CD8-positive, alpha-beta memory T cell (primary cell): ENCODE measurements around the gene SPRYD4. TPM values are rescaled to one million over a fixed set of nuclear protein-coding genes. Genes with fewer than 3 reads are reported as not detected.

Experiments
- CTCF ChIA-PET: fragments of 350-600 bp; sonication (Branson Sonifier 250); formaldehyde crosslinking; loops from one replicate; lab custom pipeline; 2021; ENCODE audit warnings: antibody characterized with exemption; lab: Charles Lee
- POLR2A ChIA-PET: fragments of 350-600 bp; sonication (Branson Sonifier 250); formaldehyde crosslinking; loops from one replicate; lab custom pipeline; 2021; ENCODE audit warnings: antibody characterized with exemption; lab: Charles Lee
- DNase-seq, 5 donors: peaks; one replicate each; pipeline versions ENCODE4 v3.0.0 to v3.0.0-alpha.2; 2020 to 2022; ENCODE audit warnings: mixed read lengths in 1 of 5
- H3K27ac ChIP-seq: one replicate; pipeline ENCODE4 v1.7.0; 2013; ENCODE audit warnings: low read depth, mild to moderate bottlenecking, low read length, moderate library complexity
- H3K27me3 ChIP-seq: 2 replicates; pipeline ENCODE4 v1.7.0; 2013; ENCODE audit warnings: low read length, mild to moderate bottlenecking; ENCODE audit not compliant: insufficient read depth, poor library complexity, severe bottlenecking
- H3K36me3 ChIP-seq: 2 replicates; pipeline ENCODE4 v1.7.0; 2013; ENCODE audit warnings: mild to moderate bottlenecking, low read length, moderate library complexity; ENCODE audit not compliant: insufficient read depth
- H3K4me1 ChIP-seq: 2 replicates; pipeline ENCODE4 v1.7.0; 2013; ENCODE audit warnings: mild to moderate bottlenecking, low read length, moderate library complexity; ENCODE audit not compliant: insufficient read depth
- H3K4me3 ChIP-seq: 2 replicates; pipeline ENCODE4 v1.7.0; 2013; ENCODE audit warnings: mild to moderate bottlenecking, low read length
- H3K9me3 ChIP-seq: 2 replicates; pipeline ENCODE4 v1.7.0; 2013; ENCODE audit warnings: mild to moderate bottlenecking, low read length
- H3K27ac Mint-ChIP-seq, 8 donors: one replicate each; pipeline ENCODE4 v1.8.0; 2020 to 2021; ENCODE audit warnings: mixed read lengths in 8 of 8, mild to moderate bottlenecking in 6 of 8, inconsistent platforms in 3 of 8, moderate library complexity in 3 of 8
- H3K27me3 Mint-ChIP-seq, 2 donors: one replicate each; pipeline ENCODE4 v1.8.0; 2020 to 2021; ENCODE audit warnings: mixed read lengths in 2 of 2, mild to moderate bottlenecking in 1 of 2, moderate library complexity in 1 of 2
- H3K36me3 Mint-ChIP-seq, 3 donors: one replicate each; pipeline ENCODE4 v1.8.0; 2020 to 2021; ENCODE audit warnings: mixed read lengths in 3 of 3, inconsistent platforms in 1 of 3, mild to moderate bottlenecking in 1 of 3
- H3K4me1 Mint-ChIP-seq, 3 donors: one replicate each; pipeline ENCODE4 v1.8.0; 2020 to 2021; ENCODE audit warnings: mixed read lengths in 3 of 3, inconsistent platforms in 1 of 3, mild to moderate bottlenecking in 1 of 3
- H3K4me3 Mint-ChIP-seq, 7 donors: one replicate each; pipeline ENCODE4 v1.8.0; 2020 to 2021; ENCODE audit warnings: mixed read lengths in 7 of 7, mild to moderate bottlenecking in 6 of 7, moderate library complexity in 4 of 7, inconsistent platforms in 2 of 7
- H3K9me3 Mint-ChIP-seq, 5 donors: one replicate each; pipeline ENCODE4 v1.8.0; 2020 to 2022; ENCODE audit warnings: mixed read lengths in 5 of 5, mild to moderate bottlenecking in 3 of 5, moderate library complexity in 2 of 5, inconsistent platforms in 1 of 5
- polyA plus RNA-seq: library from polyadenylated mRNA; unstranded; fragments of 300-500 nt; fragmentation: Illumina TruSeq; gene quantifications from one replicate; pipeline ENCODE4 v1.2.3, GENCODE V29; 2021
- total RNA-seq, 2 experiments: library from RNA; stranded (reverse); gene quantifications; one replicate each; pipeline ENCODE4 v1.2.3, GENCODE V29; 2021

The SPRYD4 gene
- total and polyA plus RNA-seq, 3 experiments from 2014 or later: 1.1 to 3.9 (median 3.7) TPM

GRCh38 chr12:56457817-56458216 is 10.6 kb upstream of the SPRYD4 start:
- no peaks in the 10 kb centered on the region for H3K9me3 ChIP-seq
- H3K36me3 ChIP-seq: no peaks in the 10 kb centered on the region
- CTCF ChIA-PET: no interaction called here
- H3K27ac ChIP-seq: no peak overlapping the region
- H3K36me3 Mint-ChIP-seq: no peaks in the 10 kb centered on the region
- no peaks in the 10 kb centered on the region for H3K27me3 ChIP-seq
- H3K4me3 ChIP-seq: no peak overlapping the region
- DNase-seq: no peak
- POLR2A ChIA-PET: interaction anchor here (0.6 to 0.7 kb wide), 3 partner anchors 13 to 253 kb away, joined by 4 to 9 read pairs (median 6); partner anchors contain the start of gene STAT2
- peaks cover 0 to 2% of the 10 kb centered on the region in 2 donors for H3K27me3 Mint-ChIP-seq
- H3K9me3 Mint-ChIP-seq: no peaks in the 10 kb centered on the region
- H3K4me1 ChIP-seq: no peaks in the 10 kb centered on the region
- H3K4me1 Mint-ChIP-seq: no peaks in the 10 kb centered on the region
- H3K4me3 Mint-ChIP-seq: no peak overlapping the region
- H3K27ac Mint-ChIP-seq: no peak overlapping the region

DNA sequence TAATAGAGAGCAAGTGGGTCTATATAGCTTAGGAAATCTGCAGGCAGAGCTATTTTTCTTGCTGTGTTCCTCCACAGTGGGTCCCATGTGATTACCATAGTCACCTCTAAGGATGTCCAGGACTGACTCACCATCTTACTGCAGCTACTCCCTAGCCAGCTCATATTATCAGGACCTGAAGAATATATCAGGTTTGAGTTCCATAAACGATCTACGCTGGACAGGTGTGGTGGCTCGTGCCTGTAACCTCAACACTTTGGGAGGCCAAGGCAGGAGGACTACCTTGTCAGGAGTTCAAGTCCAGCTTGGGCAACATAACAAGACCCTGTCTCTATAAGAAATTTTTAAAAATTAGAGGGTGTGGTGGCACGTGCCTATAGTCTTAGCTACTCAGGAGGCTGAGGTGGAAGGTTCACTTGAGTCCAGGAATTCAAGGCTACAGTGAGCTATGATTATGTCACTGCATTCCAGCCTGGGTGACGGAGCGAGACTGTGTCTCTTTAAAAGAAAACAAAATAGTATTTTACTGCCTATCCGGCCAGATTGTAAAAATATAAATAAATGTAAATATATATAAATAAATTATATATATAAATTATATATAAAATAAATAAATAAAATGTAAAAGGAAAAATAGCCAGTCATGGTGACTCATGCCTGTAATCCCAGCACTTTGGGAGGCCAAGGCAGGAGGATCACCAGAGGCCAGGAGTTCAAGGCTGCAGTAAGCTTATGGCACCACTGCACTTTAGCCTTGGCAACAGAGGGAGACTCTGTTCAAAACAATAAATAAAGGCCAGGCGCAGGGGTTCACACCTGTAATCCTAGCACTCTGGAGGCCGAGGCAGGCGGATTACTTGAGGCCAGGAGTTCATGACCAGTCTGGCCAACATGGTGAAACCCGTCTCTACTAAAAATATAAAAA is 6.9 kb upstream of the SPRYD4 start:
- Mint-ChIP-seq H3K36me3 (no peaks in the 10 kb centered on the region), H3K4me3 (no peak overlapping the region), H3K27ac (no peak overlapping the region), H3K27me3 (no peaks in the 10 kb centered on the region), H3K4me1 (peaks cover 3 to 5% (median 5%) of the 10 kb centered on the region in 3 donors), H3K9me3 (no peaks in the 10 kb centered on the region)
- no peaks in the 10 kb centered on the region for H3K36me3 ChIP-seq
- no peaks in the 10 kb centered on the region for H3K9me3 ChIP-seq
- DNase-seq: no peak
- ChIA-PET CTCF (interaction anchor here (1.4 to 2.7 kb wide), 4 partner anchors 12 to 272 kb away, joined by 3 to 8 read pairs (median 4); partner anchors contain the start of genes CNPY2, SMARCC2 and TIMELESS), POLR2A (interaction anchor here (1.0 kb wide), 2 partner anchors 194 to 203 kb away, joined by 3 read pairs; partner anchors contain the start of gene ANKRD52)
- H3K4me3 ChIP-seq: no peak overlapping the region
- peaks cover 4% of the 10 kb centered on the region for H3K4me1 ChIP-seq
- no peak overlapping the region for H3K27ac ChIP-seq
- no peaks in the 10 kb centered on the region for H3K27me3 ChIP-seq

- no peaks in the 10 kb centered on the region for H3K27me3 ChIP-seq
- Mint-ChIP-seq H3K27ac (no peak overlapping the region), H3K36me3 (no peaks in the 10 kb centered on the region), H3K9me3 (no peaks in the 10 kb centered on the region), H3K4me1 (peaks cover 3 to 9% (median 5%) of the 10 kb centered on the region in 3 donors), H3K27me3 (no peaks in the 10 kb centered on the region), H3K4me3 (no peak overlapping the region)
- DNase-seq: no peak
- ChIA-PET CTCF (interaction anchor here (1.5 to 2.7 kb wide), 3 partner anchors 13 to 195 kb away, joined by 3 to 18 read pairs (median 8); partner anchors contain the start of genes COQ10A and TIMELESS), POLR2A (no interaction called here)
- no peak overlapping the region for H3K27ac ChIP-seq
- H3K9me3 ChIP-seq: no peaks in the 10 kb centered on the region
- H3K4me3 ChIP-seq: no peak overlapping the region
- H3K36me3 ChIP-seq: no peaks in the 10 kb centered on the region
- H3K4me1 ChIP-seq: peaks cover 4% of the 10 kb centered on the region
These were observed 5.8 kb upstream of the SPRYD4 start for GRCh38 chr12:56462565-56462964.

GRCh38 chr12:56469007-56469930 is 891 bp downstream of the SPRYD4 start:
- Histone ChIP-seq H3K9me3 (no peaks in the 10 kb centered on the region), H3K36me3 (no peaks in the 10 kb centered on the region), H3K27me3 (no peaks in the 10 kb centered on the region), H3K4me3 (peak overlapping the region; percentile 100), H3K27ac (peak overlapping the region; percentile 94), H3K4me1 (peaks cover 12% of the 10 kb centered on the region)
- H3K36me3 Mint-ChIP-seq: peaks cover 0 to 26% (median 1%) of the 10 kb centered on the region in 3 donors
- peaks cover 21 to 50% (median 40%) of the 10 kb centered on the region in 3 donors for H3K4me1 Mint-ChIP-seq
- CTCF ChIA-PET: interaction anchor here (1.0 to 1.7 kb wide), 4 partner anchors 19 to 279 kb away, joined by 3 to 8 read pairs (median 3); partner anchors contain the start of genes GLS2, RNF41 and STAT2
- DNase-seq: no peak
- H3K4me3 Mint-ChIP-seq: peak overlapping the region; percentile 95 to 98 (median 96)
- peak overlapping the region; percentile 94 to 99 (median 98) for H3K27ac Mint-ChIP-seq
- no peaks in the 10 kb centered on the region for H3K9me3 Mint-ChIP-seq
- POLR2A ChIA-PET: interaction anchor here (0.7 to 2.0 kb wide), 8 partner anchors 19 to 365 kb away, joined by 3 to 12 read pairs (median 4); partner anchors contain the start of genes CNPY2, COQ10A, GLS2 and PA2G4
- no peaks in the 10 kb centered on the region for H3K27me3 Mint-ChIP-seq

DNA sequence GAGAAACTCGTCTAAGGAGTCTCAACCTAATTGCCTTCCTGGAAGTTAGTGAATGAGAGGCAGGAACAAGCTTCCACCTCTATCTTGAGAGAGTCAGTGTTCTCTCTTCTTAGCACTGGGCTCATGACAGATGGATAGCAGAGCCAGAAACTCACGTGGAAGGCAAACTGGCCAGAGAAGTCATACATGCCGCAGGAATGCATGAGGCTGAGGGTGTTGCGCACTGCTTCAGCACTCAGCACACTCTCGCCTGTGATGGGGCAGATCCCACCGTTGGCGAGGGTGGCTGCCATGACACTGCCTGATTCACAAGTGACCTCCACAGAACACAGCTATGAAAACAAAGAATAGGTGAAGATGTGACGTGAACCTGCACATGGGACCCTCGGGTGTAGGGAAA is 6.0 kb downstream of the SPRYD4 start:
- Histone ChIP-seq H3K27me3 (no peaks in the 10 kb centered on the region), H3K9me3 (no peaks in the 10 kb centered on the region), H3K4me1 (peaks cover 4% of the 10 kb centered on the region), H3K36me3 (no peaks in the 10 kb centered on the region), H3K4me3 (no peak overlapping the region), H3K27ac (no peak overlapping the region)
- Mint-ChIP-seq H3K4me3 (no peak overlapping the region), H3K4me1 (peaks cover 11 to 30% (median 23%) of the 10 kb centered on the region in 3 donors), H3K9me3 (no peaks in the 10 kb centered on the region), H3K36me3 (peaks cover 0 to 21% (median 4%) of the 10 kb centered on the region in 3 donors), H3K27me3 (no peaks in the 10 kb centered on the region), H3K27ac (peak overlapping the region in 1 of 8 donors; percentile 41)
- DNase-seq: no peak
- ChIA-PET CTCF (no interaction called here), POLR2A (interaction anchor here (1.5 kb wide), 1 partner anchor 14 kb away, joined by 4 read pairs; the partner anchor contains the start of gene GLS2)

- ChIA-PET POLR2A (no interaction called here), CTCF (interaction anchor here (1.5 kb wide), 1 partner anchor 12 kb away, joined by 5 read pairs; no protein-coding TSS in a partner anchor)
- H3K4me1 ChIP-seq: no peaks in the 10 kb centered on the region
- no peak overlapping the region for H3K27ac ChIP-seq
- no peaks in the 10 kb centered on the region for H3K27me3 ChIP-seq
- H3K9me3 ChIP-seq: no peaks in the 10 kb centered on the region
- H3K4me3 Mint-ChIP-seq: no peak overlapping the region
- peak overlapping the region in 1 of 8 donors; percentile 47 for H3K27ac Mint-ChIP-seq
- peaks cover under 1 to 15% (median 11%) of the 10 kb centered on the region in 3 donors for H3K4me1 Mint-ChIP-seq
- H3K27me3 Mint-ChIP-seq: no peaks in the 10 kb centered on the region
- no peak overlapping the region for H3K4me3 ChIP-seq
- H3K36me3 ChIP-seq: no peaks in the 10 kb centered on the region
- peaks cover 0 to 17% (median 2%) of the 10 kb centered on the region in 3 donors for H3K36me3 Mint-ChIP-seq
- DNase-seq: no peak
- no peaks in the 10 kb centered on the region for H3K9me3 Mint-ChIP-seq
These were observed 7.8 kb downstream of the SPRYD4 start for GRCh38 chr12:56476143-56476542.

GRCh38 chr12:56476972-56477432 is 8.6 kb downstream of the SPRYD4 start:
- peak overlapping the region in 4 of 8 donors; percentile 17 to 43 (median 18) for H3K27ac Mint-ChIP-seq
- H3K27me3 Mint-ChIP-seq: no peaks in the 10 kb centered on the region
- H3K9me3 Mint-ChIP-seq: no peaks in the 10 kb centered on the region
- no peak for DNase-seq
- no peaks in the 10 kb centered on the region for H3K4me1 ChIP-seq
- no peaks in the 10 kb centered on the region for H3K27me3 ChIP-seq
- H3K27ac ChIP-seq: no peak overlapping the region
- H3K36me3 ChIP-seq: no peaks in the 10 kb centered on the region
- H3K4me3 Mint-ChIP-seq: no peak overlapping the region
- peaks cover 0 to 8% (median 2%) of the 10 kb centered on the region in 3 donors for H3K4me1 Mint-ChIP-seq
- H3K9me3 ChIP-seq: no peaks in the 10 kb centered on the region
- CTCF ChIA-PET: interaction anchor here (1.1 to 1.5 kb wide), 2 partner anchors 13 to 287 kb away, joined by 3 to 5 read pairs; partner anchors contain the start of gene SMARCC2
- H3K36me3 Mint-ChIP-seq: peaks cover 0 to 15% (median 2%) of the 10 kb centered on the region in 3 donors
- POLR2A ChIA-PET: no interaction called here
- H3K4me3 ChIP-seq: no peak overlapping the region
